NCI-H69 (cell line): ENCODE data around the gene ZNF594.
"Not testable (repeated sequence)": the region's sequence is repeated elsewhere in the genome, so short reads cannot be mapped to it uniquely, and the experiment has no call there.

Source experiments
- DNase-seq: peaks from one replicate; lab custom pipeline; 2025; lab: John Stamatoyannopoulos, UW

The ZNF594 gene

GRCh38 chr17:5191541-5192417 lies at the start of gene ZNF594:
TSS of gene ZNF594 (minus strand) at chr17:5191868. CDS start at chr17:5184256, 7,612 bp downstream.
- DNase-seq, result peak; percentile 95

GRCh38 chr17:5239769-5240168 lies 48.1 kb upstream of the ZNF594 start:
- DNase-seq, result not testable (repeated sequence)

- no peak for DNase-seq
Measured at GRCh38 chr17:5238333-5238732, 46.7 kb upstream of the ZNF594 start.

GRCh38 chr17:5237541-5238016 lies 45.9 kb upstream of the ZNF594 start:
- peak; percentile 72 for DNase-seq

- no peak for DNase-seq
Measured at GRCh38 chr17:5236938-5237540, 45.4 kb upstream of the ZNF594 start.

GRCh38 chr17:5234645-5235576 lies 43.2 kb upstream of the ZNF594 start, which contains the start of gene SCIMP:
TSS of gene SCIMP (minus strand) at chr17:5234860. CDS start at chr17:5234755, 105 bp downstream.
- no peak for DNase-seq

GRCh38 chr17:5233492-5233891 lies 41.8 kb upstream of the ZNF594 start:
- not testable (repeated sequence) for DNase-seq

- no peak for DNase-seq
Measured at GRCh38 chr17:5226940-5227878, 35.5 kb upstream of the ZNF594 start.

- DNase-seq, result no peak
Measured at GRCh38 chr17:5225668-5226457, 34.2 kb upstream of the ZNF594 start.

- not testable (repeated sequence) for DNase-seq
Measured at GRCh38 chr17:5221912-5222311, 30.2 kb upstream of the ZNF594 start.

GRCh38 chr17:5220074-5220473 lies 28.4 kb upstream of the ZNF594 start:
- no peak for DNase-seq

- DNase-seq, result no peak
Measured at GRCh38 chr17:5219536-5219935, 27.9 kb upstream of the ZNF594 start.

- not testable (repeated sequence) for DNase-seq
Measured at GRCh38 chr17:5217562-5217961, 25.9 kb upstream of the ZNF594 start.

GRCh38 chr17:5211458-5211857 lies 19.8 kb upstream of the ZNF594 start:
- DNase-seq, result no peak

GRCh38 chr17:5210614-5211252 lies 19.1 kb upstream of the ZNF594 start:
- DNase-seq, result no peak

- no peak for DNase-seq
Measured at GRCh38 chr17:5210091-5210490, 18.4 kb upstream of the ZNF594 start.

GRCh38 chr17:5209396-5209795 lies 17.7 kb upstream of the ZNF594 start:
- DNase-seq, result no peak

- no peak for DNase-seq
Measured at GRCh38 chr17:5203908-5204294, 12.2 kb upstream of the ZNF594 start.

- no peak for DNase-seq
Measured at GRCh38 chr17:5203178-5203907, 11.7 kb upstream of the ZNF594 start.
